Panc1 (cell line): Measurements from ENCODE around the gene MVB12A. TPM values are rescaled to one million over a fixed set of nuclear protein-coding genes. Genes with fewer than 3 reads are reported as not detected.

ENCODE experiments used
- ATAC-seq: fragments of 200-7000 bp; cut with Tn5 transposase; 2 replicates; pipeline ENCODE4 v1.9.1; 2020; ENCODE audit warnings: mild to moderate bottlenecking, moderate library complexity
- BruUV-seq: library from RNA; stranded (reverse); fragments of 400-500 nt; replicated peaks from 2 replicates; lab custom pipeline; 2021; lab: Mats Ljungman, UMichigan
- CTCF ChIA-PET: fragments of 300-600 bp; sonication (Branson Sonifier 250); formaldehyde crosslinking; loops from one replicate; lab custom pipeline; 2022; ENCODE audit warnings: antibody characterized with exemption; lab: Charles Lee
- POLR2A ChIA-PET: fragments of 300-600 bp; sonication (Branson Sonifier 250); formaldehyde crosslinking; loops from one replicate; lab custom pipeline; 2022; ENCODE audit warnings: antibody characterized with exemption; lab: Charles Lee
- DNase-seq: peaks from one replicate; pipeline ENCODE4 v3.0.0-alpha.2; 2010; ENCODE audit warnings: low read depth, low spot score
- H3K27ac ChIP-seq: 2 replicates; pipeline ENCODE4 v1.5.1; 2011; ENCODE audit warnings: mild to moderate bottlenecking, low read length, inconsistent platforms
- H3K27me3 ChIP-seq: fragments of 200-500 bp; sonication (Bioruptor generic); 2 replicates; pipeline ENCODE4 v1.6.0; 2014; ENCODE audit warnings: low read length, inconsistent platforms; ENCODE audit not compliant: control insufficient read depth, insufficient read depth
- H3K36me3 ChIP-seq: fragments of 200-500 bp; sonication (Bioruptor generic); 2 replicates; pipeline ENCODE4 v1.5.1; 2014; ENCODE audit warnings: inconsistent platforms, mild to moderate bottlenecking, low read length, moderate library complexity; ENCODE audit not compliant: control insufficient read depth, insufficient read depth
- H3K4me1 ChIP-seq: 2 replicates; pipeline ENCODE4 v1.5.1; 2011; ENCODE audit warnings: inconsistent platforms, mild to moderate bottlenecking, low read length, moderate library complexity; ENCODE audit not compliant: control insufficient read depth, insufficient read depth
- H3K4me3 ChIP-seq, 2 experiments: 2 replicates each; pipeline ENCODE4 v1.5.1; 2011 to 2012; ENCODE audit warnings: low read depth in 2 of 2, low read length in 2 of 2, mild to moderate bottlenecking in 2 of 2, inconsistent platforms in 1 of 2, moderate library complexity in 1 of 2
- H3K9me3 ChIP-seq: fragments of 200-500 bp; sonication (Bioruptor generic); 2 replicates; pipeline ENCODE4 v1.5.1; 2014; ENCODE audit warnings: low read depth, mild to moderate bottlenecking, inconsistent platforms, low read length, moderate library complexity; ENCODE audit not compliant: control insufficient read depth, insufficient read depth
- POLR2AphosphoS5 ChIP-seq: IDR thresholded peaks from 2 replicates; pipeline ENCODE4 v1.6.1; 2012; ENCODE audit warnings: mild to moderate bottlenecking, low read depth, low read length, moderate library complexity
- SIN3A ChIP-seq: IDR thresholded peaks from 2 replicates; pipeline ENCODE4 v1.6.1; 2012; ENCODE audit warnings: low read depth, mild to moderate bottlenecking, low read length, moderate library complexity, borderline replicate concordance; ENCODE audit not compliant: insufficient read depth
- TCF7L2 ChIP-seq: IDR thresholded peaks from 2 replicates; pipeline ENCODE4 v1.6.1; 2011; ENCODE audit warnings: mild to moderate bottlenecking, low read depth, low read length, inconsistent platforms
- in situ Hi-C: cut with HindIII; loops from 2 replicates; pipeline ENCODE4 v1.10.0; 2016; ENCODE audit warnings: low sequenced_read_pairs, low pct_unique_long_range_greater_than_20kb
- intact Hi-C: fragments of 100-400 bp; cut with micrococcal nuclease; formaldehyde crosslinking; loops from one replicate; pipeline ENCODE4 v1.10.0; 2022; ENCODE audit not compliant: unreplicated experiment
- total RNA-seq: library from RNA; stranded (reverse); gene quantifications from one replicate; pipeline ENCODE4 v1.2.1, GENCODE V29; 2021; ENCODE audit not compliant: unreplicated experiment
- TF ChIP-seq, protein P1 (sequence below): fragments of 450-650 bp; IDR thresholded peaks from 2 replicates; pipeline ENCODE4 v1.5.1; 2017; ENCODE audit warnings: mild to moderate bottlenecking
- TF ChIP-seq, protein P2 (sequence below), 2 experiments: IDR thresholded peaks; 2 replicates each; pipeline ENCODE4 v1.6.1; 2011 to 2012; ENCODE audit warnings: low read depth in 2 of 2, control low read depth in 1 of 2, low read length in 1 of 2, mild to moderate bottlenecking in 1 of 2, moderate library complexity in 1 of 2; ENCODE audit not compliant: insufficient read depth in 1 of 2

MVB12A gene
- total RNA-seq, 1 experiment from 2014 or later = 42.1 TPM

DNA sequence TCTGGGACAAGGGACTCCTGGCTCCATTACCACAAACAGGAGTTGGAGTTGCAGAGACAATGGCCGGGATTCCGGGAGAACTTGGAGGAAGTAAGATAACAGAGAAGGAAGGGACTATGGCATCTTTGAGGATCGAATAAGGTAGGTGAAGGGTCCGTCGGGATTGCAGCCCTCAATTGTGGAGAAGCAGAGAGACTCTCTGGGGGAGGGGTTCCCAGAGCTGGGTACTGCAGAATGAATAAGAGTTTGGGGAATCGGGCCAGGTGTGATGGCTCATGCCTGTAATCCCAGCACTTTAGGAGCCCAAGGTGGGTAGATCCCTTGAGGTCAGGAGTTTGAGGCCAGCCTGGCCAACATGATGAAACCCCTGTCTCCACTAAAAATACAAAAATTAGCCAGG, 18.2 kb upstream of the MVB12A start:
- Histone ChIP-seq H3K4me3 (no peak overlapping the region), H3K27me3 (no peaks in the 10 kb centered on the region), H3K4me1 (peaks cover 10% of the 10 kb centered on the region; the same call in 1 of the 2 replicates), H3K36me3 (no peaks in the 10 kb centered on the region), H3K9me3 (no peaks in the 10 kb centered on the region), H3K27ac (no peak overlapping the region)
- in situ Hi-C loops (no loop called here), intact Hi-C loops (no loop called here)
- BruUV-seq = no TSS peak
- CTCF ChIA-PET = no interaction called here
- POLR2A ChIA-PET = no interaction called here
- TF ChIP-seq POLR2AphosphoS5 = no peak
- TF ChIP-seq, protein P1, sequence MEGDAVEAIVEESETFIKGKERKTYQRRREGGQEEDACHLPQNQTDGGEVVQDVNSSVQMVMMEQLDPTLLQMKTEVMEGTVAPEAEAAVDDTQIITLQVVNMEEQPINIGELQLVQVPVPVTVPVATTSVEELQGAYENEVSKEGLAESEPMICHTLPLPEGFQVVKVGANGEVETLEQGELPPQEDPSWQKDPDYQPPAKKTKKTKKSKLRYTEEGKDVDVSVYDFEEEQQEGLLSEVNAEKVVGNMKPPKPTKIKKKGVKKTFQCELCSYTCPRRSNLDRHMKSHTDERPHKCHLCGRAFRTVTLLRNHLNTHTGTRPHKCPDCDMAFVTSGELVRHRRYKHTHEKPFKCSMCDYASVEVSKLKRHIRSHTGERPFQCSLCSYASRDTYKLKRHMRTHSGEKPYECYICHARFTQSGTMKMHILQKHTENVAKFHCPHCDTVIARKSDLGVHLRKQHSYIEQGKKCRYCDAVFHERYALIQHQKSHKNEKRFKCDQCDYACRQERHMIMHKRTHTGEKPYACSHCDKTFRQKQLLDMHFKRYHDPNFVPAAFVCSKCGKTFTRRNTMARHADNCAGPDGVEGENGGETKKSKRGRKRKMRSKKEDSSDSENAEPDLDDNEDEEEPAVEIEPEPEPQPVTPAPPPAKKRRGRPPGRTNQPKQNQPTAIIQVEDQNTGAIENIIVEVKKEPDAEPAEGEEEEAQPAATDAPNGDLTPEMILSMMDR = no peak
- ATAC-seq (no peak), DNase-seq (no peak)

DNA sequence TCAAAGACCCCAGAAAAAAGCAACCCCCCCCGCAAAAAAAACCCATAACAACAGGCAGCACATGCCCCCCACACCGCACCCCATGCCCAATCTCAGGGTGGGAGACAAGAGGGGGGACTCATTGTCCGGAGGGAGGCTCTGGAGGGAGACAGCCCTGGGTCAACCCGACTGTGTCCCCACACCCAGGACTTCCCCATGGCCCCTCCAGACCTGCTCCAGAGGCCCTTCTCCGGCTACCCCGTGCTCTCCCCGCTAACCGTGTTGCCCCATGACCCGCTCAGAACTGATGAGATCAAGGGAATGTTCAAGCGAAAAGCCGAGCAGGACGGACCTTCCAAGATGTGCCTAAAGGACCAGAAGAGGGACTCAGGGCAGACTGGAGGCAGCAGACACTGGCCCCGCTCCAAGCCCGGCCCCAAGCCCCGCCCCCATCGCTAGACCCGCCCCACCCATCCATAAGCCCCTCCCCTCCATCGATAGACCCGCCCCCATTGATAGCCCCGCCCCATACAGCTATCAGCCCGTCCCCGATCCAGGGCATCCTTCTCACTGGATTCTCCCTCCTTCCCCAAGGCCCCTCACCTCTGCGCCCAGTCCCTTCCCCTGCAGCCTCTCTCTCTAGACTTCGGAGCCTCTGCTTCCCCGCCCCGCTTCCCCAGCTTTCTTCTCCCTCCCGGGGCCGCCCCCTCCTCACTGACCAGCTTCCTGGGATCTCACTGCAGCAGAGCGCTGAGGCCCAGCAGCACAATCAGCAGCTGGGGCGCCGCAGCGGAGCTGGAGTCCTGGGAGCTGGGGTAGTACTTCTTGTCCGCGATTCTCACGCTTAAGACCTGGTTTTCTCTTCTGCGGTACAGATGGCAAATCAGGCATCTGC, 16.6 kb upstream of the MVB12A start:
- POLR2A ChIA-PET = no interaction called here
- ATAC-seq (no peak), DNase-seq (no peak)
- BruUV-seq = no TSS peak
- intact Hi-C loops = no loop called here
- Histone ChIP-seq H3K4me3 (no peak overlapping the region), H3K27me3 (no peaks in the 10 kb centered on the region), H3K4me1 (peaks cover 12% of the 10 kb centered on the region; the same call in 1 of the 2 replicates), H3K36me3 (no peaks in the 10 kb centered on the region), H3K9me3 (no peaks in the 10 kb centered on the region), H3K27ac (no peak overlapping the region)
- in situ Hi-C loops = no loop called here
- CTCF ChIA-PET = interaction anchor here (0.6 kb wide), 2 partner anchors 64 to 93 kb away, joined by 3 to 4 read pairs; no protein-coding TSS in a partner anchor
- TF ChIP-seq, protein P1 = no peak
- TF ChIP-seq TCF7L2 (no peak), SIN3A (no peak), POLR2AphosphoS5 (no peak)
- TF ChIP-seq, protein P2, sequence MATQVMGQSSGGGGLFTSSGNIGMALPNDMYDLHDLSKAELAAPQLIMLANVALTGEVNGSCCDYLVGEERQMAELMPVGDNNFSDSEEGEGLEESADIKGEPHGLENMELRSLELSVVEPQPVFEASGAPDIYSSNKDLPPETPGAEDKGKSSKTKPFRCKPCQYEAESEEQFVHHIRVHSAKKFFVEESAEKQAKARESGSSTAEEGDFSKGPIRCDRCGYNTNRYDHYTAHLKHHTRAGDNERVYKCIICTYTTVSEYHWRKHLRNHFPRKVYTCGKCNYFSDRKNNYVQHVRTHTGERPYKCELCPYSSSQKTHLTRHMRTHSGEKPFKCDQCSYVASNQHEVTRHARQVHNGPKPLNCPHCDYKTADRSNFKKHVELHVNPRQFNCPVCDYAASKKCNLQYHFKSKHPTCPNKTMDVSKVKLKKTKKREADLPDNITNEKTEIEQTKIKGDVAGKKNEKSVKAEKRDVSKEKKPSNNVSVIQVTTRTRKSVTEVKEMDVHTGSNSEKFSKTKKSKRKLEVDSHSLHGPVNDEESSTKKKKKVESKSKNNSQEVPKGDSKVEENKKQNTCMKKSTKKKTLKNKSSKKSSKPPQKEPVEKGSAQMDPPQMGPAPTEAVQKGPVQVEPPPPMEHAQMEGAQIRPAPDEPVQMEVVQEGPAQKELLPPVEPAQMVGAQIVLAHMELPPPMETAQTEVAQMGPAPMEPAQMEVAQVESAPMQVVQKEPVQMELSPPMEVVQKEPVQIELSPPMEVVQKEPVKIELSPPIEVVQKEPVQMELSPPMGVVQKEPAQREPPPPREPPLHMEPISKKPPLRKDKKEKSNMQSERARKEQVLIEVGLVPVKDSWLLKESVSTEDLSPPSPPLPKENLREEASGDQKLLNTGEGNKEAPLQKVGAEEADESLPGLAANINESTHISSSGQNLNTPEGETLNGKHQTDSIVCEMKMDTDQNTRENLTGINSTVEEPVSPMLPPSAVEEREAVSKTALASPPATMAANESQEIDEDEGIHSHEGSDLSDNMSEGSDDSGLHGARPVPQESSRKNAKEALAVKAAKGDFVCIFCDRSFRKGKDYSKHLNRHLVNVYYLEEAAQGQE (IDR thresholded peaks at IDR 0.05; ENCODE audit: insufficient read depth in 1 of 2, low read depth in 2 of 2, low read length in 1 of 2) = no peak
